ENCODE data around the gene KDM2B. TPM values are rescaled to one million over a fixed set of nuclear protein-coding genes. Genes with fewer than 3 reads are reported as not detected.

KDM2B gene

GRCh38 chr12:121383601-121384021 is 197.2 kb downstream of the KDM2B start:
- Histone ChIP-seq H3K9ac (ENCODE audit: low read length) (no peak overlapping the region), H3K4me2 (ENCODE audit: low read length, poor library complexity, severe bottlenecking) (no peak overlapping the region), H2BK12ac (ENCODE audit: low read length in 2 of 2) (no peak overlapping the region), H3K23ac (ENCODE audit: low read length in 2 of 2) (no peak overlapping the region), H4K8ac (ENCODE audit: low read length) (no peak overlapping the region), H3K14ac (ENCODE audit: low read length in 2 of 2) (no peak overlapping the region), H3K27ac (ENCODE audit: low read length, poor library complexity, severe bottlenecking) (no peak overlapping the region), H3K18ac (ENCODE audit: low read depth in 1 of 2, low read length in 2 of 2) (no peak overlapping the region), H2BK15ac (ENCODE audit: low read depth, poor library complexity, severe bottlenecking) (no peak overlapping the region), H3K36me3 (ENCODE audit: control insufficient read depth in 1 of 2, insufficient read depth in 2 of 2, low read depth in 1 of 2, low read length in 2 of 2) (no peaks in the 10 kb centered on the region), H3K27me3 (ENCODE audit: control insufficient read depth in 1 of 2, insufficient read depth in 1 of 2, low read length in 2 of 2) (no peaks in the 10 kb centered on the region), H2BK120ac (ENCODE audit: low read depth, low read length) (no peak overlapping the region), H2BK5ac (ENCODE audit: low read depth, low read length, poor library complexity, severe bottlenecking) (no peak overlapping the region), H3K4me3 (ENCODE audit: insufficient read depth in 1 of 2, low read depth in 1 of 2, low read length in 2 of 2) (no peak overlapping the region), H3K4me1 (ENCODE audit: control insufficient read depth, insufficient read depth, low read depth, low read length) (peaks cover 4% of the 10 kb centered on the region), H3K4ac (ENCODE audit: low read depth in 1 of 2, low read length in 2 of 2) (no peak overlapping the region), H3K79me1 (replicated peaks; ENCODE audit: low read length, poor library complexity, severe bottlenecking) (no peaks in the 10 kb centered on the region), H3K9me3 (ENCODE audit: control insufficient read depth, low read length) (no peaks in the 10 kb centered on the region), H2AK5ac (ENCODE audit: low read length, severe bottlenecking) (no peak overlapping the region), H2AFZ (ENCODE audit: low read depth, low read length) (no peak overlapping the region), H4K91ac (ENCODE audit: low read length) (no peak overlapping the region)
- DNase-seq, result no peak
- WGBS, result 92% methylated on average over 9 of the region's 9 CpGs

GRCh38 chr12:121379945-121380344 is 200.9 kb downstream of the KDM2B start:
- H3K4me1 ChIP-seq (ENCODE audit: control insufficient read depth, insufficient read depth, low read depth, low read length), result peaks cover 5% of the 10 kb centered on the region

More at GRCh38 chr12:121379945-121380344, 200.9 kb downstream of the KDM2B start:
- 94% methylated on average over 9 of the region's 10 CpGs for WGBS
- Histone ChIP-seq H3K18ac (ENCODE audit: low read depth in 1 of 2, low read length in 2 of 2) (no peak overlapping the region), H3K9me3 (ENCODE audit: control insufficient read depth, low read length) (no peaks in the 10 kb centered on the region), H2BK12ac (ENCODE audit: low read length in 2 of 2) (no peak overlapping the region), H3K36me3 (ENCODE audit: control insufficient read depth in 1 of 2, insufficient read depth in 2 of 2, low read depth in 1 of 2, low read length in 2 of 2) (no peaks in the 10 kb centered on the region), H3K4me2 (ENCODE audit: low read length, poor library complexity, severe bottlenecking) (no peak overlapping the region), H2BK15ac (ENCODE audit: low read depth, poor library complexity, severe bottlenecking) (no peak overlapping the region), H2AK5ac (ENCODE audit: low read length, severe bottlenecking) (no peak overlapping the region), H3K9ac (ENCODE audit: low read length) (no peak overlapping the region), H3K23ac (ENCODE audit: low read length in 2 of 2) (no peak overlapping the region), H4K8ac (ENCODE audit: low read length) (no peak overlapping the region), H2BK120ac (ENCODE audit: low read depth, low read length) (no peak overlapping the region), H2BK5ac (ENCODE audit: low read depth, low read length, poor library complexity, severe bottlenecking) (no peak overlapping the region), H3K4me3 (ENCODE audit: insufficient read depth in 1 of 2, low read depth in 1 of 2, low read length in 2 of 2) (no peak overlapping the region), H4K91ac (ENCODE audit: low read length) (no peak overlapping the region), H3K4ac (ENCODE audit: low read depth in 1 of 2, low read length in 2 of 2) (no peak overlapping the region), H3K79me1 (replicated peaks; ENCODE audit: low read length, poor library complexity, severe bottlenecking) (no peaks in the 10 kb centered on the region), H3K27me3 (ENCODE audit: control insufficient read depth in 1 of 2, insufficient read depth in 1 of 2, low read length in 2 of 2) (no peaks in the 10 kb centered on the region), H3K14ac (ENCODE audit: low read length in 2 of 2) (no peak overlapping the region), H3K27ac (ENCODE audit: low read length, poor library complexity, severe bottlenecking) (no peak overlapping the region), H2AFZ (ENCODE audit: low read depth, low read length) (no peak overlapping the region)
- no peak for DNase-seq

Small RNA genes lying within 50 kb of the gene (small RNA-seq; reads per million reads assigned to genes)
- not detected for gene RNU6-1004P (ENCODE audit: low read depth)
